ENCODE measurements around the gene ASAP3.
"Not testable (repeated sequence)": the region's sequence is repeated elsewhere in the genome, so short reads cannot be mapped to it uniquely, and the experiment has no call there.

Gene ASAP3

GRCh38 chr1:23395849-23396248, 88.1 kb downstream of the ASAP3 start:
- no peak for DNase-seq (ENCODE audit: low spot score)

GRCh38 chr1:23395154-23395724, 88.7 kb downstream of the ASAP3 start:
- no peak for DNase-seq (ENCODE audit: low spot score)

- no peak for DNase-seq (ENCODE audit: low spot score)
Observed at GRCh38 chr1:23394684-23395083, 89.3 kb downstream of the ASAP3 start.

- no peak for DNase-seq (ENCODE audit: low spot score)
Observed at GRCh38 chr1:23394181-23394580, 89.8 kb downstream of the ASAP3 start.

- DNase-seq (ENCODE audit: low spot score): no peak
Observed at GRCh38 chr1:23393706-23394105, 90.3 kb downstream of the ASAP3 start.

- DNase-seq (ENCODE audit: low spot score): no peak
Observed at GRCh38 chr1:23392125-23392855, 91.7 kb downstream of the ASAP3 start.

- no peak for DNase-seq (ENCODE audit: low spot score)
Observed at GRCh38 chr1:23389837-23390321, 94.1 kb downstream of the ASAP3 start.

- DNase-seq (ENCODE audit: low spot score): no peak
Observed at GRCh38 chr1:23387494-23387893, 96.5 kb downstream of the ASAP3 start.

- DNase-seq (ENCODE audit: low spot score): no peak
Observed at GRCh38 chr1:23385119-23385621, 98.8 kb downstream of the ASAP3 start.

GRCh38 chr1:23384312-23385058, 99.5 kb downstream of the ASAP3 start:
- no peak for DNase-seq (ENCODE audit: low spot score)

- DNase-seq (ENCODE audit: low spot score): no peak
Observed at GRCh38 chr1:23383577-23384311, 100.2 kb downstream of the ASAP3 start.

GRCh38 chr1:23381233-23381885, 102.6 kb downstream of the ASAP3 start:
- DNase-seq (ENCODE audit: low spot score): no peak

- DNase-seq (ENCODE audit: low spot score): no peak
Observed at GRCh38 chr1:23380719-23381118, 103.3 kb downstream of the ASAP3 start.

GRCh38 chr1:23380236-23380635, 103.7 kb downstream of the ASAP3 start:
- not testable (repeated sequence) for DNase-seq (ENCODE audit: low spot score)

All from D341Med (cell line).